ENCODE data around the gene UNC5C.

DNA sequence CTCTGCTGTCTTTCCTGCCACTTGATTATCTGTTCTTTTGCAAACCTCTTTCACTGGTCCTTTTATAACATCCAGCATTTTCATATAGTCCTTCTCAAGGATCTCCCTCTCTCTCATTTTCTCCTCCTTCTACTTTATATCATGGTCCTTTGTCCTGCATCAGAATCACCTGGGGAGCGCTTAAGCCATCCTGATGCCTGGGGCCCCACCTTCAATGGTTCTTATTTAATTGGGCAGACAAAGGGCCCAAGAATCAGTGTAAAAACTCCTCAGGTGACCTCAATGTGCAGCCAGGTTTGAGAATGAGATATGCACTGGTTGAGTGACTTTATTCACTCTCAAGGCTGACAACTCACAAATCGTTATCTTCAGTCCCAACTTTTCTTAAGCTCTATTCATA is 283.9 kb downstream of the UNC5C start:
- TF ChIP-seq, protein P1, sequence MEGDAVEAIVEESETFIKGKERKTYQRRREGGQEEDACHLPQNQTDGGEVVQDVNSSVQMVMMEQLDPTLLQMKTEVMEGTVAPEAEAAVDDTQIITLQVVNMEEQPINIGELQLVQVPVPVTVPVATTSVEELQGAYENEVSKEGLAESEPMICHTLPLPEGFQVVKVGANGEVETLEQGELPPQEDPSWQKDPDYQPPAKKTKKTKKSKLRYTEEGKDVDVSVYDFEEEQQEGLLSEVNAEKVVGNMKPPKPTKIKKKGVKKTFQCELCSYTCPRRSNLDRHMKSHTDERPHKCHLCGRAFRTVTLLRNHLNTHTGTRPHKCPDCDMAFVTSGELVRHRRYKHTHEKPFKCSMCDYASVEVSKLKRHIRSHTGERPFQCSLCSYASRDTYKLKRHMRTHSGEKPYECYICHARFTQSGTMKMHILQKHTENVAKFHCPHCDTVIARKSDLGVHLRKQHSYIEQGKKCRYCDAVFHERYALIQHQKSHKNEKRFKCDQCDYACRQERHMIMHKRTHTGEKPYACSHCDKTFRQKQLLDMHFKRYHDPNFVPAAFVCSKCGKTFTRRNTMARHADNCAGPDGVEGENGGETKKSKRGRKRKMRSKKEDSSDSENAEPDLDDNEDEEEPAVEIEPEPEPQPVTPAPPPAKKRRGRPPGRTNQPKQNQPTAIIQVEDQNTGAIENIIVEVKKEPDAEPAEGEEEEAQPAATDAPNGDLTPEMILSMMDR (IDR thresholded peaks at IDR 0.05; ENCODE audit: poor library complexity) = no peak
- TF ChIP-seq EZH2 (IDR thresholded peaks at IDR 0.05; ENCODE audit: borderline replicate concordance) = no peak
- no peak for TF ChIP-seq EZH2phosphoT487 (IDR thresholded peaks at IDR 0.05; ENCODE audit: low read depth, severe bottlenecking, unreplicated experiment)

Measured in hepatocyte (in vitro differentiated cells).